Esophagus squamous epithelium (tissue), 4 donors: ENCODE measurements around the gene CNNM1.

Experiments used
- CTCF ChIP-seq, 6 experiments: fragments of 450-650 bp in 4 of 6; fragments of 200-600 bp in 2 of 6; sonication (generic) in 2 of 6; IDR thresholded peaks; one replicate each; pipeline ENCODE4 v1.5.1; 2016 to 2019; ENCODE audit warnings: antibody characterized with exemption in 6 of 6, mild to moderate bottlenecking in 4 of 6, moderate library complexity in 4 of 6
- POLR2A ChIP-seq, 4 donors: fragments of 450-650 bp; IDR thresholded peaks; one replicate each; pipeline ENCODE4 v1.6.1; 2017; ENCODE audit warnings: antibody characterized with exemption in 4 of 4, mild to moderate bottlenecking in 4 of 4, moderate library complexity in 3 of 4

GRCh38 chr10:99389729-99390480 lies 60.7 kb downstream of the CNNM1 start:
- no peak for TF ChIP-seq POLR2A (IDR thresholded peaks at IDR 0.05)
- TF ChIP-seq CTCF (IDR thresholded peaks at IDR 0.05): no peak
